NT2/D1 (cell line): Measurements from ENCODE around the gene ME2.

Source experiments
- SUZ12 ChIP-seq: IDR thresholded peaks from 2 replicates; pipeline ENCODE4 v1.6.1; 2011; ENCODE audit not compliant: insufficient read length, insufficient read depth; ENCODE audit errors: extremely low read depth
- YY1 ChIP-seq: IDR thresholded peaks from 2 replicates; pipeline ENCODE4 v1.6.1; 2011; ENCODE audit not compliant: insufficient read length, insufficient read depth
- ZNF274 ChIP-seq: IDR thresholded peaks from 2 replicates; pipeline ENCODE4 v1.6.1; 2011; ENCODE audit warnings: mild to moderate bottlenecking, low read depth, low read length

GRCh38 chr18:50969448-50969847 is 90.5 kb downstream of the ME2 start:
- TF ChIP-seq YY1 = no peak
- TF ChIP-seq SUZ12 = no peak
- no peak for TF ChIP-seq ZNF274
